H1 (cell line): Measurements from ENCODE around the gene SLC47A2. TPM values are rescaled to one million over a fixed set of nuclear protein-coding genes. Genes with fewer than 3 reads are reported as not detected.

Source experiments
- EGR1 ChIP-seq: IDR thresholded peaks from 2 replicates; pipeline ENCODE4 v1.6.1; 2011; ENCODE audit warnings: low read depth, low read length, borderline replicate concordance
- POLR2AphosphoS5 ChIP-seq: IDR thresholded peaks from 2 replicates; pipeline ENCODE4 v1.6.1; 2011; ENCODE audit warnings: low read depth, low read length
- SUZ12 ChIP-seq: fragments of 200-600 bp; sonication (generic); IDR thresholded peaks from 2 replicates; pipeline ENCODE4 v1.6.1; 2012; ENCODE audit warnings: mild to moderate bottlenecking, inconsistent platforms, low read length, moderate library complexity, mixed read lengths
- polyA plus RNA-seq, 7 experiments: library from polyadenylated mRNA; depleted of rRNA in 3 of 7; stranded (reverse) in 5 of 7; unstranded in 2 of 7; fragments of >200 nt in 5 of 7; fragments of 200-250 nt in 2 of 7; gene quantifications; 1 replicate in 5 of 7; 2 replicates in 1 of 7; 4 replicates in 1 of 7; pipeline versions ENCODE4 v1.2.1 to v1.2.3, GENCODE V29; 2011 to 2013; ENCODE audit warnings: missing spikeins in 2 of 7, mixed read lengths in 2 of 7
- total RNA-seq: library from RNA; stranded (reverse); fragmentation: NEBNext Ultra II Directional; extraction: Animal tissue kit (Norgen Biotek cat#: 25700); gene quantifications from 2 replicates; pipeline ENCODE4 v1.2.1, GENCODE V29; 2021
- TF ChIP-seq, protein P1 (sequence below): fragments of 300-600 bp; sonication (generic); IDR thresholded peaks from 2 replicates; pipeline ENCODE4 v1.7.1; 2012; ENCODE audit warnings: low read length, moderate library complexity, mild to moderate bottlenecking, inconsistent platforms; ENCODE audit not compliant: insufficient replicate concordance

SLC47A2 gene
- total and polyA plus RNA-seq, 2 of the 8 experiments (the other 6 are each of a cell fraction or from before 2014, with no cell fraction given) = not detected

DNA sequence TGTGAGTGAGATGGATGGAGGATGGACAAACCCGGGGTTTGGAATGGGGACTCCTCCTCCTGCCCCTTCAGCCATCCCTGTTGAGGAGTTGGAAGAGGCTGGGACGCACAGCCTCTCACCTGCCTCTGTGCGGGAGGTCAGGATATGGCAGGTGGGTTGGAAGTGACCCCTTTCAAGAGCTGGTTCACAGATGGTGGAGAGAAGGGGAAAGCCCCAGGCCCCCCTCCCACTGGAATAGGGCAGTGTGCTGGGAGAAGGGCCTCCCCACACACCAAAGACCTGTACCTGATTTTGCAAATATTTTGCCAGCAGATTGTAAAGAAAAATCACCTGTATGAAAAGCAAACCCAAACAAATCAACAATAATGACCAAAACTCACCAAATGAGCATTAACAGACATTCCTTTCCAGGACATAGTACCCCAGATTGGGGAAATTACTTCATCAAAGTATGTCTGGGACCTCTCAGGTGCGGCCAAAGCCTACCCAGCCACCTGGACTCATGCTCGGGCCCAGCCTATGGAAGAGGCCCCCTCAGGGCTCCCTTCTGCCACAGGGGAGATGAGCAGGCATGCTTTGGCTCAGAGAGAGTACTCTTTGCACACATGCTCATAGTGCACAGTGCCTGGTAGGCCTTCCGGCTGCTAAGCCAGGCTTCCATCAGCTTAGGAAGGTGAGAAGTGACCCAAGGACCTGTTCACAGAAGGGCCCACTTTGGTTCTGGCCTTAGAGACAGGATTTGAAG lies 7.8 kb downstream of the SLC47A2 start (continued):
- TF ChIP-seq, protein P1, sequence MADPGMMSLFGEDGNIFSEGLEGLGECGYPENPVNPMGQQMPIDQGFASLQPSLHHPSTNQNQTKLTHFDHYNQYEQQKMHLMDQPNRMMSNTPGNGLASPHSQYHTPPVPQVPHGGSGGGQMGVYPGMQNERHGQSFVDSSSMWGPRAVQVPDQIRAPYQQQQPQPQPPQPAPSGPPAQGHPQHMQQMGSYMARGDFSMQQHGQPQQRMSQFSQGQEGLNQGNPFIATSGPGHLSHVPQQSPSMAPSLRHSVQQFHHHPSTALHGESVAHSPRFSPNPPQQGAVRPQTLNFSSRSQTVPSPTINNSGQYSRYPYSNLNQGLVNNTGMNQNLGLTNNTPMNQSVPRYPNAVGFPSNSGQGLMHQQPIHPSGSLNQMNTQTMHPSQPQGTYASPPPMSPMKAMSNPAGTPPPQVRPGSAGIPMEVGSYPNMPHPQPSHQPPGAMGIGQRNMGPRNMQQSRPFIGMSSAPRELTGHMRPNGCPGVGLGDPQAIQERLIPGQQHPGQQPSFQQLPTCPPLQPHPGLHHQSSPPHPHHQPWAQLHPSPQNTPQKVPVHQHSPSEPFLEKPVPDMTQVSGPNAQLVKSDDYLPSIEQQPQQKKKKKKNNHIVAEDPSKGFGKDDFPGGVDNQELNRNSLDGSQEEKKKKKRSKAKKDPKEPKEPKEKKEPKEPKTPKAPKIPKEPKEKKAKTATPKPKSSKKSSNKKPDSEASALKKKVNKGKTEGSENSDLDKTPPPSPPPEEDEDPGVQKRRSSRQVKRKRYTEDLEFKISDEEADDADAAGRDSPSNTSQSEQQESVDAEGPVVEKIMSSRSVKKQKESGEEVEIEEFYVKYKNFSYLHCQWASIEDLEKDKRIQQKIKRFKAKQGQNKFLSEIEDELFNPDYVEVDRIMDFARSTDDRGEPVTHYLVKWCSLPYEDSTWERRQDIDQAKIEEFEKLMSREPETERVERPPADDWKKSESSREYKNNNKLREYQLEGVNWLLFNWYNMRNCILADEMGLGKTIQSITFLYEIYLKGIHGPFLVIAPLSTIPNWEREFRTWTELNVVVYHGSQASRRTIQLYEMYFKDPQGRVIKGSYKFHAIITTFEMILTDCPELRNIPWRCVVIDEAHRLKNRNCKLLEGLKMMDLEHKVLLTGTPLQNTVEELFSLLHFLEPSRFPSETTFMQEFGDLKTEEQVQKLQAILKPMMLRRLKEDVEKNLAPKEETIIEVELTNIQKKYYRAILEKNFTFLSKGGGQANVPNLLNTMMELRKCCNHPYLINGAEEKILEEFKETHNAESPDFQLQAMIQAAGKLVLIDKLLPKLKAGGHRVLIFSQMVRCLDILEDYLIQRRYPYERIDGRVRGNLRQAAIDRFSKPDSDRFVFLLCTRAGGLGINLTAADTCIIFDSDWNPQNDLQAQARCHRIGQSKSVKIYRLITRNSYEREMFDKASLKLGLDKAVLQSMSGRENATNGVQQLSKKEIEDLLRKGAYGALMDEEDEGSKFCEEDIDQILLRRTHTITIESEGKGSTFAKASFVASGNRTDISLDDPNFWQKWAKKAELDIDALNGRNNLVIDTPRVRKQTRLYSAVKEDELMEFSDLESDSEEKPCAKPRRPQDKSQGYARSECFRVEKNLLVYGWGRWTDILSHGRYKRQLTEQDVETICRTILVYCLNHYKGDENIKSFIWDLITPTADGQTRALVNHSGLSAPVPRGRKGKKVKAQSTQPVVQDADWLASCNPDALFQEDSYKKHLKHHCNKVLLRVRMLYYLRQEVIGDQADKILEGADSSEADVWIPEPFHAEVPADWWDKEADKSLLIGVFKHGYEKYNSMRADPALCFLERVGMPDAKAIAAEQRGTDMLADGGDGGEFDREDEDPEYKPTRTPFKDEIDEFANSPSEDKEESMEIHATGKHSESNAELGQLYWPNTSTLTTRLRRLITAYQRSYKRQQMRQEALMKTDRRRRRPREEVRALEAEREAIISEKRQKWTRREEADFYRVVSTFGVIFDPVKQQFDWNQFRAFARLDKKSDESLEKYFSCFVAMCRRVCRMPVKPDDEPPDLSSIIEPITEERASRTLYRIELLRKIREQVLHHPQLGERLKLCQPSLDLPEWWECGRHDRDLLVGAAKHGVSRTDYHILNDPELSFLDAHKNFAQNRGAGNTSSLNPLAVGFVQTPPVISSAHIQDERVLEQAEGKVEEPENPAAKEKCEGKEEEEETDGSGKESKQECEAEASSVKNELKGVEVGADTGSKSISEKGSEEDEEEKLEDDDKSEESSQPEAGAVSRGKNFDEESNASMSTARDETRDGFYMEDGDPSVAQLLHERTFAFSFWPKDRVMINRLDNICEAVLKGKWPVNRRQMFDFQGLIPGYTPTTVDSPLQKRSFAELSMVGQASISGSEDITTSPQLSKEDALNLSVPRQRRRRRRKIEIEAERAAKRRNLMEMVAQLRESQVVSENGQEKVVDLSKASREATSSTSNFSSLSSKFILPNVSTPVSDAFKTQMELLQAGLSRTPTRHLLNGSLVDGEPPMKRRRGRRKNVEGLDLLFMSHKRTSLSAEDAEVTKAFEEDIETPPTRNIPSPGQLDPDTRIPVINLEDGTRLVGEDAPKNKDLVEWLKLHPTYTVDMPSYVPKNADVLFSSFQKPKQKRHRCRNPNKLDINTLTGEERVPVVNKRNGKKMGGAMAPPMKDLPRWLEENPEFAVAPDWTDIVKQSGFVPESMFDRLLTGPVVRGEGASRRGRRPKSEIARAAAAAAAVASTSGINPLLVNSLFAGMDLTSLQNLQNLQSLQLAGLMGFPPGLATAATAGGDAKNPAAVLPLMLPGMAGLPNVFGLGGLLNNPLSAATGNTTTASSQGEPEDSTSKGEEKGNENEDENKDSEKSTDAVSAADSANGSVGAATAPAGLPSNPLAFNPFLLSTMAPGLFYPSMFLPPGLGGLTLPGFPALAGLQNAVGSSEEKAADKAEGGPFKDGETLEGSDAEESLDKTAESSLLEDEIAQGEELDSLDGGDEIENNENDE = no peak
- TF ChIP-seq POLR2AphosphoS5 = no peak
- no peak for TF ChIP-seq SUZ12
- no peak for TF ChIP-seq EGR1
